Gastrocnemius medialis (tissue), 4 donors: ENCODE results near the gene KCNA4. TPM values are rescaled to one million over a fixed set of nuclear protein-coding genes. Genes with fewer than 3 reads are reported as not detected.

Source experiments
- ATAC-seq, 2 donors: fragments of 150-250 bp; one replicate each; pipeline ENCODE4 v1.9.1; 2016
- DNase-seq, 2 donors: peaks; one replicate each; pipeline ENCODE4 v3.0.0-alpha.2; 2019
- H3K27ac ChIP-seq, 4 donors: fragments of 200-600 bp; sonication (generic); 1 replicate in 1 of 4; 2 replicates in 3 of 4; pipeline ENCODE4 v1.5.1; 2016 to 2018; ENCODE audit warnings: mild to moderate bottlenecking in 2 of 4, moderate library complexity in 1 of 4
- H3K27me3 ChIP-seq, 3 donors: fragments of 200-600 bp; sonication (generic) in 2 of 3; 1 replicate in 1 of 3; 2 replicates in 2 of 3; pipeline versions ENCODE4 v1.5.1 to v1.6.0; 2016 to 2019; ENCODE audit warnings: mild to moderate bottlenecking in 1 of 3, moderate library complexity in 1 of 3
- H3K36me3 ChIP-seq, 2 donors: fragments of 200-600 bp; sonication (generic) in 1 of 2; one replicate each; pipeline ENCODE4 v1.5.1; 2017 to 2018
- H3K4me1 ChIP-seq, 2 donors: fragments of 200-600 bp; sonication (generic) in 1 of 2; one replicate each; pipeline ENCODE4 v1.5.1; 2016 to 2017; ENCODE audit warnings: mild to moderate bottlenecking in 2 of 2
- H3K4me3 ChIP-seq, 4 donors: fragments of 200-600 bp; sonication (generic) in 3 of 4; 1 replicate in 1 of 4; 2 replicates in 3 of 4; pipeline ENCODE4 v1.5.1; 2016 to 2019; ENCODE audit warnings: mild to moderate bottlenecking in 2 of 4
- H3K9me3 ChIP-seq, 3 donors: fragments of 200-600 bp; sonication (generic) in 2 of 3; 1 replicate in 1 of 3; 2 replicates in 2 of 3; pipeline ENCODE4 v1.5.1; 2016 to 2019
- CTCF ChIP-seq, 5 experiments: fragments of 450-650 bp in 3 of 5; fragments of 200-600 bp in 2 of 5; sonication (generic) in 2 of 5; IDR thresholded peaks in 4 of 5; conservative IDR thresholded peaks in 1 of 5; 1 replicate in 4 of 5; 2 replicates in 1 of 5; pipeline ENCODE4 v1.5.1; 2016 to 2019; ENCODE audit warnings: antibody characterized with exemption in 5 of 5, mild to moderate bottlenecking in 3 of 5, moderate library complexity in 3 of 5
- POLR2A ChIP-seq, 2 donors: fragments of 450-650 bp; IDR thresholded peaks; one replicate each; pipeline ENCODE4 v1.6.1; 2017; ENCODE audit warnings: antibody characterized with exemption in 2 of 2, mild to moderate bottlenecking in 2 of 2, moderate library complexity in 2 of 2
- in situ Hi-C, 4 donors: fragments of 200-750 bp; cut with MboI; loops; one replicate each; pipeline versions ENCODE4 v1.15.0 to v1.8.0; 2017; ENCODE audit warnings: low sequenced_read_pairs in 4 of 4
- intact Hi-C: fragments of 100-400 bp; cut with DNase I; formaldehyde crosslinking; loops from one replicate; pipeline ENCODE4 v1.15.1; 2023; ENCODE audit warnings: low total_unique reads
- total RNA-seq, 4 donors: library from RNA; depleted of rRNA; stranded (reverse); fragments of >200 nt; gene quantifications; one replicate each; pipeline versions ENCODE4 v1.1.0 to v1.2.3, GENCODE V29; 2016

KCNA4 gene
- under 1 TPM in 1 of 4 donors, not detected in 3; 0.11 TPM for total RNA-seq

GRCh38 chr11:30016588-30017363 lies at the start of gene KCNA4:
TSS of gene KCNA4 (minus strand) at chr11:30017030. CDS start at chr11:30012678, 4,352 bp downstream.
- no peak for TF ChIP-seq CTCF (IDR thresholded peaks at IDR 0.05 in 4 of 5, conservative IDR thresholded peaks at IDR 0.05 in 1 of 5)
- no peak for TF ChIP-seq POLR2A (IDR thresholded peaks at IDR 0.05)
- peak in 1 of 2 donors; percentile 24 for ATAC-seq
- H3K27ac ChIP-seq, result no peak within 1 kb of the TSS
- in situ Hi-C loops (no loop called here), intact Hi-C loops (no loop called here)
- no peaks in the 10 kb centered on the region for H3K4me1 ChIP-seq
- no peak for DNase-seq
- no peaks in the 10 kb centered on the region for H3K9me3 ChIP-seq
- peak within 1 kb of the TSS; percentile 2 to 43 (median 21) for H3K4me3 ChIP-seq
- peaks cover 29 to 47% (median 43%) of the 10 kb centered on the region in 3 donors for H3K27me3 ChIP-seq
- no peaks in the 10 kb centered on the region for H3K36me3 ChIP-seq

GRCh38 chr11:30062103-30062502 lies 45.3 kb upstream of the KCNA4 start:
- ATAC-seq (no peak), DNase-seq (no peak)
- H3K4me3 ChIP-seq, result no peak overlapping the region
- in situ Hi-C loops, result no loop called here
- no peaks in the 10 kb centered on the region for H3K4me1 ChIP-seq
- TF ChIP-seq POLR2A (IDR thresholded peaks at IDR 0.05) (no peak), CTCF (IDR thresholded peaks at IDR 0.05 in 4 of 5, conservative IDR thresholded peaks at IDR 0.05 in 1 of 5) (no peak)
- no peak overlapping the region for H3K27ac ChIP-seq
- no peaks in the 10 kb centered on the region for H3K9me3 ChIP-seq
- intact Hi-C loops, result no loop called here
- H3K36me3 ChIP-seq, result no peaks in the 10 kb centered on the region
- H3K27me3 ChIP-seq, result no peaks in the 10 kb centered on the region

- in situ Hi-C loops (no loop called here), intact Hi-C loops (no loop called here)
- Histone ChIP-seq H3K9me3 (no peaks in the 10 kb centered on the region), H3K4me1 (no peaks in the 10 kb centered on the region), H3K27me3 (no peaks in the 10 kb centered on the region), H3K4me3 (no peak overlapping the region), H3K27ac (no peak overlapping the region), H3K36me3 (no peaks in the 10 kb centered on the region)
- ATAC-seq (no peak), DNase-seq (no peak)
- TF ChIP-seq CTCF (IDR thresholded peaks at IDR 0.05 in 4 of 5, conservative IDR thresholded peaks at IDR 0.05 in 1 of 5), result no peak
- no peak for TF ChIP-seq POLR2A (IDR thresholded peaks at IDR 0.05)
Measured at GRCh38 chr11:30059172-30059815, 42.5 kb upstream of the KCNA4 start.

GRCh38 chr11:30049214-30049613 lies 32.4 kb upstream of the KCNA4 start:
- H3K36me3 ChIP-seq, result no peaks in the 10 kb centered on the region
- intact Hi-C loops (no loop called here), in situ Hi-C loops (no loop called here)
- ATAC-seq (no peak), DNase-seq (no peak)
- no peak overlapping the region for H3K27ac ChIP-seq
- H3K4me3 ChIP-seq, result no peak overlapping the region
- no peaks in the 10 kb centered on the region for H3K27me3 ChIP-seq
- H3K4me1 ChIP-seq, result no peaks in the 10 kb centered on the region
- TF ChIP-seq CTCF (IDR thresholded peaks at IDR 0.05 in 4 of 5, conservative IDR thresholded peaks at IDR 0.05 in 1 of 5) (no peak), POLR2A (IDR thresholded peaks at IDR 0.05) (no peak)
- no peaks in the 10 kb centered on the region for H3K9me3 ChIP-seq
